ENCODE data around the gene TENT4B. TPM values are rescaled to one million over a fixed set of nuclear protein-coding genes. Genes with fewer than 3 reads are reported as not detected.

TENT4B gene
- polyA plus RNA-seq, 1 donor = 5.3 TPM

DNA sequence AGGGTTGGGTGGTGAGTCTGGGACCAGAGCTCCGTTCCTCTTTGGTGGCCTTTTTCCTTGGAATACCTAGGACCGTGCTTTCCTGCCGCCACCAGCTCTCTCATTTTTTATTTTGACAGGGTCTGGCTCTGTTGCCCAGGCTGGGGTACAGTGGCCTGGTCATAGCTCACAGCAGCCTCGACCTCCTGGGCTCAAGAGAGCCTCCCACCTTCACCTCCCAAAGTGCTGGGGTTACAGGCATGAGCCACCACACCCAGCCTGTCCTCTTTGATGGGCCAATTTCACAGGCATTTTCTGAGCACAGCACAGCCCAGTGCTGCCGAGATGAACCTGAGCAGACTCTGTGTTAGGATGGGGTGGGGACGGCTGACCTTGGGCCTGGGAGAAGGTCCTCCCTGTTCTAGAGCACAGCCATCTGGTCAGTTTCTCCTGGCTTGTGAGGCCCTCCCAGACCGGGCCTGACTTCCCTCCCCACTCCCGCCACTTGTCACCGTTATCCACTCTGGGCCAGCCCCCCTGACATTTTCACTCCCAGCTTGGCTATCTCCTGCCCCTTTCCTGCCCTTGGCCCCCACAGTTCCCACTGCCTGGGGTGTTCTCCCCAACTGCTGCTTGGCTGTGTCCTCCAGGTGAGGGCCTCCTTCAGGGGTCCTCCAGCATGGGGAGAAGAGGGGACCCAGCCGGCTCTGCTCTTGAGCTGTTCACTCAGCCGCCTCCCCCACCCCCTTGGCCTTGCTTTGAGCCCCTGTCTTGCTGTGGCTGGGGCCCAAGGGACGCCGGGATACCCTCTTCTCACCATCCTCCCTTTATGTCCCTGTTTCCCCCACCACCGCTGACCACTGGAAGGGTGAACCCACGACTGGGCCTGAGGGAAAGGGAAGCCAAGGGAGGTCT lies 118.3 kb downstream of the TENT4B start:
- DNase-seq (ENCODE audit: low read depth) = no peak

DNA sequence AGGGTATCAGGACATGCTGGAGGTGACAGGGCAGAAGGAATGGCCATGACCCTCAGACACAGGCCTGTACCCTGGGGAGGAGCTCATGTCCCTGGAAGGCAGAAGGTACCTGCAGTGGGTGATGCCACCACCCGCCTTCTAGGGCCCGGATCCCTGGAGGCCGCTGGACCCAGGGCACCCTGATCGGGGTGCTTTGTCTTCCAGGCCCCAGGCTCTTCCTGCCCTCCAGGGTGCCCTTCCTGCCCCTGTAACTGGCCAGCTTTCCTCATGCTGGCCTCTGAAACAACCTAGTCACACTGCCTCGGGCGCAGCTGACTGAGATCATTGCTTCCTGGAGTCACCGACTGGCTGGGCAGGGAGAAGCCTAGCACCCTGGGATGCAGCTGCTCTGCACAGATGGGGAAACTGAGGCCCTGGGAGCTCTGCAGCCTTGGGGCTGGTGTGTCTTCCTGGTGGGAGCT lies 119.0 kb downstream of the TENT4B start:
- DNase-seq (ENCODE audit: low read depth) = no peak

DNA sequence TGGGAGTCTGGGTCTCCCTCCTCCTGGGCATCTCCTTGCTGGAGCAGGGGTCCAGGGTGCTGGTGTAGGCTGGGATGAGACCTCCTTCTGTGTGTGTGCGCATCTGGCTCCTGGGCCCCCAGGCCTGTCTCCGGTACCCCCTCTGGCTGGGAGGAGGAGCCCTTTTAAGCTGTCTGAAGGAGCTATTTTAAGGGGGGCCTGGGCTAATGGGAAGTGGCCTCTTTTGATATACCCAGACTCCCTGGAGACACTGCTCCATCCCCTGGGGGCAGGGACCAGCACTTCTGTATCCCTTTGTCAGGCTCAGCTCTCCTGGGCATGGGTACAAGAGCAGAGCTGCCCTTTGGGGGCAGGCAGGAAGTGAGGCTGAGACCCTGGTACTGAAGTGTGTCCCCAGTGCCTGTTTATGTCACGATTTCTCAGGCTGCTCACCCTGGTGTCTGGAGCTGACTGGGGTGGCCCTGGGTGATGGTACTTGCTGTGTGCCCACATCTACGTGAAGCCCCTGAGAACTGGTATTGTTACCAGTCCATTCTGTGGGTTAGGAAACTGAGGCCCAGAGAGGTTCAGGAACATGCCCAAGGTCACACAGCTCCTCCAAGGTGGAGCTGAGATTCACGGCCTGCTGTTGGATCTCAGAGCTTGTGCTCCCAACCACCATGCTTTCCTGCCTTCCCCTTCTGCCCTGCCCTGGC lies 119.7 kb downstream of the TENT4B start:
- no peak for DNase-seq (ENCODE audit: low read depth)

GRCh38 chr16:50273382-50273690 lies 120.2 kb downstream of the TENT4B start:
- no peak for DNase-seq (ENCODE audit: low read depth)

GRCh38 chr16:50273888-50274325 lies 120.8 kb downstream of the TENT4B start:
- no peak for DNase-seq (ENCODE audit: low read depth)

DNA sequence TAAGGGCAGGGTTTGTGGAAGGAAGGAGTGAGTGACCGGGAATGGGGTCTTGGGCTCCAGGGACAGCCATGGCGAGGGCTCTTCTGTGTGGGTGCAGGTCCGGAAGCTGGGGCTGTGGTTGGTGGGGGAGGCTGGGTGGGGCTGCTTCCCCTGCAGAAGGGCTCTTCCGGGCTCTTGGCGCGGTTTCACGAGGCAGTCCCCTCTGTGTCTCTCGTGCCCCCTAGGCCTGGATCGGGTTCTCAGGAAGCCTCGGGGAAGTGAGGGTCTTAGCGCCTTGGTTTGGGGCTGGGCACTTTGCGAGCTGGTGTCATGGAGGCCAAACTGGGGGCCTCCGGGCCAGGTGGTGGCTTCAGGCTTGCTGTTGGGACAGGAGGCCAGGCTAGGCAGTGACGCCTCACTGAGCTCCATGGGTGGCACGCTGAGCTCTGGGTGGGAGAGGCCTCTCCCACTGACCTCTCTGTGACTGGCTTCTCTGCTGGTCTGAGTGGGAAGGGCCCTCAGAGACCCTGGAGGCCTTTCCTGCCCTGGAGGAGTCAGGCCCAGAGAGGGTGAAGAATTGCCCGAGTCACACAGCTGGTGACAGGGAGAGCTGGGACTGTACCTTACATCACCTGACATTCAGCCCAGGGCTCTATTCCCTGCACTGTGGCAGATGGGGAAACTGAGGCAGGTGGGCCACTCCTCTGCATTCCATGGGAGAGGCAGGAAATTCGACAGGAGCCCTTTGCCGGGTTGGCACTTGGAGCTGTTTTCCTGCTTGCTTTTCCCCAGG lies 121.4 kb downstream of the TENT4B start:
- no peak for DNase-seq (ENCODE audit: low read depth)

GRCh38 chr16:50275098-50275415 lies 122.0 kb downstream of the TENT4B start:
- no peak for DNase-seq (ENCODE audit: low read depth)

DNA sequence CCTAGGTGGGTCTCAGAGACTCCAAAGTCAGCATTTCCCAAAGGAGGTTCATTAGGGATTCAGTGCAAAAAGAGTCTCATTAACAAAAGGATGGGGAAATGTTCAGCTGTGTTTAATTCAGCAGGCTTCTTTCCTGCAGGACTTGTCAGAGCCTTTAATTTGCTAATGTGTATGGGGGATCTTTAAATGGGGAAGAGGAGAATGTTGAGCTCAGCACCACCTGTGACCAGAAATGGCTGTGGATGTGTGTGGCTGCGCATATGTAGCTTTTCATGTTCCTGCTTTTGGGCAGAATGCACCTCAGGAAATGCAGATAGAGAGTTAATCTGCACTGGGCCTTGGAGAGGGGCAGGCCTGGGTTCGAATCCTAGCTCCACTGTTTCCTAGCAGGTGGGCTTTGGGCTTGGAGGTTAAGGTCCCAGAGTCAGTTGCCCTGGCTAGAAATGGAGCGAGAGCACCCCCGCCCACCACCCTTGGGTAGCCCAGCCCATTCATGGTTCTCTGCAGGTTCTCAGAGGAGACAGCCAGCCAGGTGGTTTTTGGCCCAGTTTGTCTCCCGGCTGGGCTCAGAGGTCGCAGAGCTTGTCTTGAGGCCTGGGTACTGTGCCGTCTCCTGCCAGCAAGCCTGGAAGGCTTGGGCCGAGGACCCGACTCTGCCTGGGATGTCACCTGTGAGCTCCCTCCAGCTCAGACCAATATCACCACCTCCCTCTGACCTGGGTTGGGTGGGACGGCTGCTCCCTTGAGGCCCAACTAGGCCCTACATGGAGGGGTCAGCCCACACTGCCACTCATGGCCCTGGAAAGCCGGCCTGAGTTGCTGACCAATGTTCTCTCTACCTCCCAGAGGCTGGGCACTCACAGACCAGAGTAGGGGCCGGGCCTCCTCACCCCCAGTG lies 122.6 kb downstream of the TENT4B start:
- DNase-seq (ENCODE audit: low read depth) = no peak

DNA sequence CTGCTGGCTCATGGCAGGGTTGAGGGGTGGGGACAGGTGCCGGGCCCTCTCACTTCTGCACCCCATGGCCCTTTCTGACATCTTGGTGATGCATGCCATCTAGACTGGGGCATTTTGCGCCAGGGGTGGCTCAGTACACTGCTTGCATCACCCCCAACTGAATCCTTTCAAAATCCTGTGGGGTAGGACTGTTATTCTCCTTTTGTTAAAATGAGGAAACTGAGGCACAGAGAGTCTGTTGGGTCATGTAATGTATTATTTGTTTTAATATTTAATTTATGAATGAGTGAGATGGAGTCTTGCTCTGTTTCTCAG lies 123.2 kb downstream of the TENT4B start:
- no peak for DNase-seq (ENCODE audit: low read depth)

DNA sequence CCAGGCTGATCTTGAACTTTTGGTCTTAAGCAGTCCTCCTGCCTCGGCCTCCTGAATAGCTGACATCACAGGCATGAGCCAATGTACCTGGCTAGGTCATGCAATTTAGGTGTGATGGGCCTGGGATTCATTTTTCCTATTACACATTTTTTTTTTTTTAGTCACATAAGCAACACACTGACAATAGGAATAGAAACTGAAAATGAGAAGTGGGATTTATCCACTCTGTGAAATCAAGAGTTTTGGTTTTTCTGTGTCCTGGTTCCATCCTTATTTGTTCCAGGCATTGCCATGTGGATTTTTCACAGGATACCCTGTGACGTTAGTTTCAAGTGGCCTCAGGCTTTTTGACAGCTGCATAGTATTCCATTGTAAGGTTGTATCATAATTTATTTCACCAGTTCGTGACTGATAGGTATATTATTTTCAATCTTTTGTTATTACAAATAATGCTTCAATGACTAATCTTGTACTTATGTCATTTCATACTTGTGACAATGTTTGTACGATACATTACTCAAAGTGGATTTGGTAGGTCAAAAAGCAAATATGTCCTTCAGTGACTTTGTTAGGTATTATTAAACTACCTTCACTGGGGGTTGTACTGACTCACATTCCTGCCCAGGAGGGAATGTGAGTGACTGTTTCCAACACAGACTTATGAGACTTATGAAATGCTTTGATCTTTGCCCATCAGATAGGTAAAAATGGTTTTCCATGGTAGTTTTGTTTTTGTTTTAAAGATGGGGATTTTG lies 123.9 kb downstream of the TENT4B start:
- DNase-seq (ENCODE audit: low read depth) = no peak

DNA sequence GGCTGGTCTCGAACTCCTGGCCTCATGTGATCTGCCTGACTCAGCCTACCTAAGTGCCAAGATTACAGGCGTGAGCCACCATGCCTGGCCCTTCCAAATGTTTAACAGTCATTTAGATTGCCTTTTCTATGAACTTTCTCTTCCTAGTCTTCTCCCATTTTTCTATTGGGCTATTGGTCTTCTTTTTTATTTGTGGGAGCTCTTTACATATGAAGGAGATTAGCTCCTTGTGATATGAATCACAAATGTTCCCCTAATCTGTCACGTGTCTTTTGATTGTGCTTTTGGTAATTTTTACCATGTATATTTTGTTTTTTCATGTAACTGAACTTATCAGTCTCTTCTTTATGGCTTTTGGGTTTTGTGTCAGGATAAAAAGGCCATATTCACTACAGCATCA lies 125.1 kb downstream of the TENT4B start:
- DNase-seq (ENCODE audit: low read depth) = no peak

GRCh38 chr16:50279504-50279865 lies 126.4 kb downstream of the TENT4B start:
- DNase-seq (ENCODE audit: low read depth) = no peak

DNA sequence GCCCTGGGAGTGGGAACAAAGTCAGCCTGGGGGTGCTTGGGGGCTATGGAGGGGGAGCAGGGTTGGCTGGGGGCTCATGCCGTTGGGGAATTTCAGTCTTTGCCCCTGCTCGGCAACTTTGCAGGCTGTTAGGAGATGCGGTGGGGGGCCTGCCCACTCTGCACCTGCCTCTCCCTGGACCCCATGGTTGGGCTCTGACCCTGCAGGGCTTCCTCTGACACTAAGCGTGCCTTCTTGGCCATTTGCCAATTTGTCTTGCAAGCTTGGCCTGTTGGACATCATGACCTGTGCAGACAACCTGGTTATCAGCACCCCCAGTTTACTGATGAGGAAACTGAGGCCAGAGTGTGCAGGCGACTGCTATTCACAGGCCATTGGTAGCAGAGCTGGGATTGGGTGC lies 127.8 kb downstream of the TENT4B start:
- no peak for DNase-seq (ENCODE audit: low read depth)

Other genes starting within 250 kb of the TENT4B start
- gene CNEP1R1, start 128.1 kb upstream of the TENT4B start, polyA plus RNA-seq (ENCODE audit: insufficient read length) = 18.4 TPM
- 18.4 TPM for gene HEATR3, start 87.3 kb upstream of the TENT4B start, polyA plus RNA-seq (ENCODE audit: insufficient read length)
- 6.7 TPM for gene ADCY7, start 113.2 kb downstream of the TENT4B start, polyA plus RNA-seq (ENCODE audit: insufficient read length)
- 61.6 TPM for gene BRD7, start 215.7 kb downstream of the TENT4B start, polyA plus RNA-seq (ENCODE audit: insufficient read length)